ENCODE results near the gene TNFRSF1B.

Gene TNFRSF1B

GRCh38 chr1:12145616-12146342 lies 21.0 kb upstream of the TNFRSF1B start:
- peak overlapping the region; percentile 11 for H3K18ac ChIP-seq (ENCODE audit: low read length)
- no peak overlapping the region for H3K27ac ChIP-seq (replicated peaks; ENCODE audit: low read length)
- H3K23ac ChIP-seq (ENCODE audit: low read depth, low read length, poor library complexity) = no peak overlapping the region
- peaks cover 0 to 15% (median 0%) of the 10 kb centered on the region in 3 experiments for H3K27me3 ChIP-seq (ENCODE audit: control insufficient read depth in 3 of 3, insufficient read depth in 3 of 3, low read depth in 1 of 3, low read length in 3 of 3)
- no peak overlapping the region for H3K14ac ChIP-seq (ENCODE audit: low read length)
- H4K8ac ChIP-seq (ENCODE audit: low read depth, low read length) = no peak overlapping the region
- no peak overlapping the region for H3K4me3 ChIP-seq (ENCODE audit: low read length in 2 of 2)
- H2BK5ac ChIP-seq (ENCODE audit: low read length) = no peak overlapping the region
- H3K4ac ChIP-seq (ENCODE audit: low read length) = no peak overlapping the region
- no peak overlapping the region for H2BK120ac ChIP-seq (ENCODE audit: low read depth, low read length)
- H2BK12ac ChIP-seq (ENCODE audit: low read length) = no peak overlapping the region
- no peak overlapping the region for H2BK15ac ChIP-seq (ENCODE audit: low read length)
- peak overlapping the region; percentile 73 for H4K91ac ChIP-seq (ENCODE audit: low read depth, low read length, poor library complexity)
- no peak for DNase-seq (ENCODE audit: low spot score)
- H2AK5ac ChIP-seq (ENCODE audit: low read depth, low read length) = peak overlapping the region; percentile 72
- H3K36me3 ChIP-seq (replicated peaks in 1 of 2; ENCODE audit: control insufficient read depth in 2 of 2, insufficient read depth in 2 of 2, low read length in 2 of 2) = no peaks in the 10 kb centered on the region
- H3K9ac ChIP-seq (ENCODE audit: low read depth, low read length, poor library complexity) = no peak overlapping the region
- peaks cover 9 to 18% of the 10 kb centered on the region in 2 donors for H3K4me1 ChIP-seq (ENCODE audit: control insufficient read depth in 2 of 2, insufficient read depth in 1 of 2, low read depth in 1 of 2, low read length in 2 of 2)
- no CpG with 5 or more reads among the region's 12 CpGs for WGBS, 2 donors (ENCODE audit: extremely low coverage in 2 of 2, insufficient read length in 2 of 2, insufficient replicate concordance in 1 of 2)
- H3K9me3 ChIP-seq (replicated peaks in 1 of 2; ENCODE audit: control insufficient read depth in 2 of 2, insufficient read depth in 1 of 2, low read depth in 1 of 2, low read length in 2 of 2) = peaks cover 0 to 4% of the 10 kb centered on the region in 2 donors
- no peaks in the 10 kb centered on the region for H3K79me1 ChIP-seq (ENCODE audit: low read depth, low read length)
- no peak overlapping the region for H2AFZ ChIP-seq (ENCODE audit: low read length)
- H3K4me2 ChIP-seq (ENCODE audit: insufficient read depth, low read length, poor library complexity, severe bottlenecking) = no peak overlapping the region

GRCh38 chr1:12146343-12147112 lies 20.3 kb upstream of the TNFRSF1B start:
- no peak overlapping the region for H2BK12ac ChIP-seq (ENCODE audit: low read length)
- no peak overlapping the region for H2BK120ac ChIP-seq (ENCODE audit: low read depth, low read length)
- DNase-seq (ENCODE audit: low spot score) = no peak
- no peak overlapping the region for H3K14ac ChIP-seq (ENCODE audit: low read length)
- no peaks in the 10 kb centered on the region for H3K36me3 ChIP-seq (replicated peaks in 1 of 2; ENCODE audit: control insufficient read depth in 2 of 2, insufficient read depth in 2 of 2, low read length in 2 of 2)
- peak overlapping the region; percentile 17 for H3K18ac ChIP-seq (ENCODE audit: low read length)
- H3K4me1 ChIP-seq (ENCODE audit: control insufficient read depth in 2 of 2, insufficient read depth in 1 of 2, low read depth in 1 of 2, low read length in 2 of 2) = peaks cover 9 to 18% of the 10 kb centered on the region in 2 donors
- H3K4me3 ChIP-seq (ENCODE audit: low read length in 2 of 2) = no peak overlapping the region
- peaks cover 0 to 9% (median 0%) of the 10 kb centered on the region in 3 experiments for H3K27me3 ChIP-seq (ENCODE audit: control insufficient read depth in 3 of 3, insufficient read depth in 3 of 3, low read depth in 1 of 3, low read length in 3 of 3)
- no peak overlapping the region for H3K27ac ChIP-seq (replicated peaks; ENCODE audit: low read length)
- no peak overlapping the region for H3K9ac ChIP-seq (ENCODE audit: low read depth, low read length, poor library complexity)
- peak overlapping the region; percentile 70 for H3K23ac ChIP-seq (ENCODE audit: low read depth, low read length, poor library complexity)
- WGBS, 2 donors (ENCODE audit: extremely low coverage in 2 of 2, insufficient read length in 2 of 2, insufficient replicate concordance in 1 of 2) = no CpG with 5 or more reads among the region's 20 CpGs
- no peak overlapping the region for H3K4ac ChIP-seq (ENCODE audit: low read length)
- no peaks in the 10 kb centered on the region for H3K79me1 ChIP-seq (ENCODE audit: low read depth, low read length)
- H4K91ac ChIP-seq (ENCODE audit: low read depth, low read length, poor library complexity) = no peak overlapping the region
- no peak overlapping the region for H2AFZ ChIP-seq (ENCODE audit: low read length)
- no peak overlapping the region for H3K4me2 ChIP-seq (ENCODE audit: insufficient read depth, low read length, poor library complexity, severe bottlenecking)
- H2AK5ac ChIP-seq (ENCODE audit: low read depth, low read length) = peak overlapping the region; percentile 40
- peaks cover 0 to 4% of the 10 kb centered on the region in 2 donors for H3K9me3 ChIP-seq (replicated peaks in 1 of 2; ENCODE audit: control insufficient read depth in 2 of 2, insufficient read depth in 1 of 2, low read depth in 1 of 2, low read length in 2 of 2)
- H2BK5ac ChIP-seq (ENCODE audit: low read length) = no peak overlapping the region
- H2BK15ac ChIP-seq (ENCODE audit: low read length) = no peak overlapping the region
- H4K8ac ChIP-seq (ENCODE audit: low read depth, low read length) = no peak overlapping the region

- H3K14ac ChIP-seq (ENCODE audit: low read length) = no peak overlapping the region
- no peak for DNase-seq (ENCODE audit: low spot score)
- no peak overlapping the region for H4K91ac ChIP-seq (ENCODE audit: low read depth, low read length, poor library complexity)
- no peak overlapping the region for H3K9ac ChIP-seq (ENCODE audit: low read depth, low read length, poor library complexity)
- no CpG with 5 or more reads among the region's 8 CpGs for WGBS, 2 donors (ENCODE audit: extremely low coverage in 2 of 2, insufficient read length in 2 of 2, insufficient replicate concordance in 1 of 2)
- no peak overlapping the region for H3K4ac ChIP-seq (ENCODE audit: low read length)
- no peak overlapping the region for H2BK5ac ChIP-seq (ENCODE audit: low read length)
- no peaks in the 10 kb centered on the region for H3K36me3 ChIP-seq (replicated peaks in 1 of 2; ENCODE audit: control insufficient read depth in 2 of 2, insufficient read depth in 2 of 2, low read length in 2 of 2)
- H3K9me3 ChIP-seq (replicated peaks in 1 of 2; ENCODE audit: control insufficient read depth in 2 of 2, insufficient read depth in 1 of 2, low read depth in 1 of 2, low read length in 2 of 2) = peaks cover 0 to 4% of the 10 kb centered on the region in 2 donors
- no peak overlapping the region for H2AK5ac ChIP-seq (ENCODE audit: low read depth, low read length)
- no peak overlapping the region for H3K23ac ChIP-seq (ENCODE audit: low read depth, low read length, poor library complexity)
- peaks cover 0 to 6% (median 0%) of the 10 kb centered on the region in 3 experiments for H3K27me3 ChIP-seq (ENCODE audit: control insufficient read depth in 3 of 3, insufficient read depth in 3 of 3, low read depth in 1 of 3, low read length in 3 of 3)
- no peak overlapping the region for H3K4me2 ChIP-seq (ENCODE audit: insufficient read depth, low read length, poor library complexity, severe bottlenecking)
- H4K8ac ChIP-seq (ENCODE audit: low read depth, low read length) = no peak overlapping the region
- H2AFZ ChIP-seq (ENCODE audit: low read length) = peak overlapping the region; percentile 65
- no peak overlapping the region for H3K27ac ChIP-seq (replicated peaks; ENCODE audit: low read length)
- H3K18ac ChIP-seq (ENCODE audit: low read length) = no peak overlapping the region
- H2BK12ac ChIP-seq (ENCODE audit: low read length) = no peak overlapping the region
- no peak overlapping the region for H3K4me3 ChIP-seq (ENCODE audit: low read length in 2 of 2)
- H3K4me1 ChIP-seq (ENCODE audit: control insufficient read depth in 2 of 2, insufficient read depth in 1 of 2, low read depth in 1 of 2, low read length in 2 of 2) = peaks cover 6 to 17% of the 10 kb centered on the region in 2 donors
- no peak overlapping the region for H2BK15ac ChIP-seq (ENCODE audit: low read length)
- H2BK120ac ChIP-seq (ENCODE audit: low read depth, low read length) = no peak overlapping the region
- no peaks in the 10 kb centered on the region for H3K79me1 ChIP-seq (ENCODE audit: low read depth, low read length)
Measured at GRCh38 chr1:12147201-12147701, 19.5 kb upstream of the TNFRSF1B start.

Data from neuronal stem cell (in vitro differentiated cells).